ENCODE data around the gene DHX40.

Gene DHX40

DNA sequence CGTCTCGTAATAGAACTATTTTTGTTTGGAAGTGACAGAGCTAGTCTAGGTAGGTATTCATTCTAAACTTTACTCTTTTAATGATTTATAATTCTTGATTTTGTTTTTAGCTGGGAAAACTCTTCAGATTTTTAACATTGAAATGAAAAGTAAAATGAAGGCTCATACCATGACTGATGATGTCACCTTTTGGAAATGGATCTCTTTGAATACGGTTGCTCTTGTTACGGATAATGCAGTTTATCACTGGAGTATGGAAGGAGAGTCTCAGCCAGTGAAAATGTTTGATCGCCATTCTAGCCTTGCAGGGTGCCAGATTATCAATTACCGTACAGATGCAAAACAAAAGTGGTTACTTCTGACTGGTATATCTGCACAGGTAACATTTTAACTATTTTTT lies 81.9 kb downstream of the DHX40 start:
- H3K4me3 ChIP-seq (ENCODE audit: low read length) = no peak overlapping the region
- no peaks in the 10 kb centered on the region for H3K9me2 ChIP-seq (replicated peaks; ENCODE audit: insufficient read depth, low read length)
- H3K4me2 ChIP-seq (ENCODE audit: low read depth, low read length) = no peak overlapping the region
- peaks cover 100% of the 10 kb centered on the region for H3K79me2 ChIP-seq (ENCODE audit: low read length)
- no peak overlapping the region for H3K27ac ChIP-seq (ENCODE audit: low read length)
- no peak overlapping the region for H2AFZ ChIP-seq (ENCODE audit: low read length)
- H3K9me3 ChIP-seq (replicated peaks; ENCODE audit: insufficient read depth, low read length) = no peaks in the 10 kb centered on the region
- peaks cover 62% of the 10 kb centered on the region for H4K20me1 ChIP-seq (ENCODE audit: insufficient read depth, low read length)
- no peak overlapping the region for H3K9ac ChIP-seq (ENCODE audit: low read length)
- no peaks in the 10 kb centered on the region for H3K27me3 ChIP-seq (replicated peaks; ENCODE audit: insufficient read depth, low read length)
- DNase-seq = no peak
- peaks cover 4% of the 10 kb centered on the region for H3F3A ChIP-seq (ENCODE audit: insufficient read depth, low read length)
- peaks cover 6% of the 10 kb centered on the region for H3K4me1 ChIP-seq (ENCODE audit: low read length)
- TF ChIP-seq EZH2phosphoT487 (IDR thresholded peaks at IDR 0.05; ENCODE audit: low read length) (no peak), EZH2 (optimal IDR thresholded peaks at IDR 0.05; ENCODE audit: low read depth, low read length) (no peak)
- TF ChIP-seq, protein P1, sequence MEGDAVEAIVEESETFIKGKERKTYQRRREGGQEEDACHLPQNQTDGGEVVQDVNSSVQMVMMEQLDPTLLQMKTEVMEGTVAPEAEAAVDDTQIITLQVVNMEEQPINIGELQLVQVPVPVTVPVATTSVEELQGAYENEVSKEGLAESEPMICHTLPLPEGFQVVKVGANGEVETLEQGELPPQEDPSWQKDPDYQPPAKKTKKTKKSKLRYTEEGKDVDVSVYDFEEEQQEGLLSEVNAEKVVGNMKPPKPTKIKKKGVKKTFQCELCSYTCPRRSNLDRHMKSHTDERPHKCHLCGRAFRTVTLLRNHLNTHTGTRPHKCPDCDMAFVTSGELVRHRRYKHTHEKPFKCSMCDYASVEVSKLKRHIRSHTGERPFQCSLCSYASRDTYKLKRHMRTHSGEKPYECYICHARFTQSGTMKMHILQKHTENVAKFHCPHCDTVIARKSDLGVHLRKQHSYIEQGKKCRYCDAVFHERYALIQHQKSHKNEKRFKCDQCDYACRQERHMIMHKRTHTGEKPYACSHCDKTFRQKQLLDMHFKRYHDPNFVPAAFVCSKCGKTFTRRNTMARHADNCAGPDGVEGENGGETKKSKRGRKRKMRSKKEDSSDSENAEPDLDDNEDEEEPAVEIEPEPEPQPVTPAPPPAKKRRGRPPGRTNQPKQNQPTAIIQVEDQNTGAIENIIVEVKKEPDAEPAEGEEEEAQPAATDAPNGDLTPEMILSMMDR (IDR thresholded peaks at IDR 0.05; ENCODE audit: low read length) = no peak
- peaks cover 28% of the 10 kb centered on the region; the same call in 1 of the 2 replicates for H3K36me3 ChIP-seq (replicated peaks; ENCODE audit: insufficient read depth, low read length)

DNA sequence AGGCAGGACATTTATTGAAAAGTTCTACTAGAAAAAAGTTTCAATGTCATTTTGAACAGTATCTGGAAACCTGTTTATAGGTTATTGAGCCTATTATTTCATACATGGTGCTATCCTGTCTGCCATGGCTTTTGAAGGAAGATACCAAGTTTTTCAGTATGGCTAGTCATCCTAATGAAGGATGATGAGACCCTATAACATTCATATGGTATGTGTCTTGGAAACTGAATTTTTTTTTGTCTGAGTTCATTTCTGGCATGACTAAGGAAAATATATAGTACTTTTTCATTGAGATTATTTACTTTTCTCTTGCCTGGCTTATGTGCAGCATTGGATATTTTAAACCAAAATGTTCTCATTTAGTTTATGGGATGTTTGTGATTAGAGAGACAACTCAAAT lies 84.5 kb downstream of the DHX40 start:
- H3F3A ChIP-seq (ENCODE audit: insufficient read depth, low read length) = no peaks in the 10 kb centered on the region
- peaks cover 38% of the 10 kb centered on the region for H4K20me1 ChIP-seq (ENCODE audit: insufficient read depth, low read length)
- H3K27me3 ChIP-seq (replicated peaks; ENCODE audit: insufficient read depth, low read length) = no peaks in the 10 kb centered on the region
- H2AFZ ChIP-seq (ENCODE audit: low read length) = no peak overlapping the region
- H3K36me3 ChIP-seq (replicated peaks; ENCODE audit: insufficient read depth, low read length) = peaks cover 21% of the 10 kb centered on the region; the same call in 1 of the 2 replicates
- no peaks in the 10 kb centered on the region for H3K9me2 ChIP-seq (replicated peaks; ENCODE audit: insufficient read depth, low read length)
- no peak overlapping the region for H3K9ac ChIP-seq (ENCODE audit: low read length)
- peaks cover 87% of the 10 kb centered on the region for H3K79me2 ChIP-seq (ENCODE audit: low read length)
- H3K4me1 ChIP-seq (ENCODE audit: low read length) = no peaks in the 10 kb centered on the region
- no peak overlapping the region for H3K4me2 ChIP-seq (ENCODE audit: low read depth, low read length)
- no peaks in the 10 kb centered on the region for H3K9me3 ChIP-seq (replicated peaks; ENCODE audit: insufficient read depth, low read length)
- no peak overlapping the region for H3K27ac ChIP-seq (ENCODE audit: low read length)
- no peak for DNase-seq
- no peak overlapping the region for H3K4me3 ChIP-seq (ENCODE audit: low read length)
- no peak for TF ChIP-seq EZH2 (optimal IDR thresholded peaks at IDR 0.05; ENCODE audit: low read depth, low read length)
- TF ChIP-seq, protein P1 (IDR thresholded peaks at IDR 0.05; ENCODE audit: low read length) = no peak
- no peak for TF ChIP-seq EZH2phosphoT487 (IDR thresholded peaks at IDR 0.05; ENCODE audit: low read length)

DNA sequence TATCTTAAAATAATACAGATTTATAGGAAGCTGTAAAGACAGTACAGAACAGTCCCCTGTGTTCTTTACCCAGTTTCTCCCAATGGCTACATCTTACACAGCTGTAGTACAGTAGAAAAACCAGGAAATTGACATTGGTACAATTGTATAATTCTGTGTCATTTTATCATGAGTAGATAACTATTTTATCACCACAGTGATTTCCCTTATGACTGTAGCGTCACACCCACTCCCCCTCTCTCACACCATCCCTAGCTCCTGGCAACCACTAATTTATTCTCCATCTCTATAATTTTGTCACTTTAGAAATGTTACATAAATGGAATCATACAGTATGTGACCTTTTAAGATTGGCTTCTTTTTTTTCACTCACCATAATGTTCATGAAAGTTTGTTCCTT lies 85.2 kb downstream of the DHX40 start:
- no peak overlapping the region for H3K9ac ChIP-seq (ENCODE audit: low read length)
- H3K4me3 ChIP-seq (ENCODE audit: low read length) = no peak overlapping the region
- no peaks in the 10 kb centered on the region for H3F3A ChIP-seq (ENCODE audit: insufficient read depth, low read length)
- peaks cover 16% of the 10 kb centered on the region; the same call in 1 of the 2 replicates for H3K36me3 ChIP-seq (replicated peaks; ENCODE audit: insufficient read depth, low read length)
- no peak overlapping the region for H3K4me2 ChIP-seq (ENCODE audit: low read depth, low read length)
- peaks cover 85% of the 10 kb centered on the region for H3K79me2 ChIP-seq (ENCODE audit: low read length)
- no peaks in the 10 kb centered on the region for H3K27me3 ChIP-seq (replicated peaks; ENCODE audit: insufficient read depth, low read length)
- no peaks in the 10 kb centered on the region for H3K9me2 ChIP-seq (replicated peaks; ENCODE audit: insufficient read depth, low read length)
- DNase-seq = no peak
- H4K20me1 ChIP-seq (ENCODE audit: insufficient read depth, low read length) = peaks cover 31% of the 10 kb centered on the region
- TF ChIP-seq EZH2 (optimal IDR thresholded peaks at IDR 0.05; ENCODE audit: low read depth, low read length) (no peak), EZH2phosphoT487 (IDR thresholded peaks at IDR 0.05; ENCODE audit: low read length) (no peak)
- TF ChIP-seq, protein P1 (IDR thresholded peaks at IDR 0.05; ENCODE audit: low read length) = no peak
- H3K9me3 ChIP-seq (replicated peaks; ENCODE audit: insufficient read depth, low read length) = no peaks in the 10 kb centered on the region
- H3K27ac ChIP-seq (ENCODE audit: low read length) = no peak overlapping the region
- no peaks in the 10 kb centered on the region for H3K4me1 ChIP-seq (ENCODE audit: low read length)
- H2AFZ ChIP-seq (ENCODE audit: low read length) = no peak overlapping the region
